HG03378 (cell line): ENCODE data around the gene EIF6.
A peak's percentile ranks its signal among the peaks of the same experiment; 100 is the strongest.

Source experiments
- ATAC-seq: cut with Tn5 transposase; IDR thresholded peaks from one replicate; pipeline ENCODE4 v1.9.1; 2021; ENCODE audit warnings: mild to moderate bottlenecking, moderate library complexity; ENCODE audit not compliant: unreplicated experiment

Gene EIF6

DNA sequence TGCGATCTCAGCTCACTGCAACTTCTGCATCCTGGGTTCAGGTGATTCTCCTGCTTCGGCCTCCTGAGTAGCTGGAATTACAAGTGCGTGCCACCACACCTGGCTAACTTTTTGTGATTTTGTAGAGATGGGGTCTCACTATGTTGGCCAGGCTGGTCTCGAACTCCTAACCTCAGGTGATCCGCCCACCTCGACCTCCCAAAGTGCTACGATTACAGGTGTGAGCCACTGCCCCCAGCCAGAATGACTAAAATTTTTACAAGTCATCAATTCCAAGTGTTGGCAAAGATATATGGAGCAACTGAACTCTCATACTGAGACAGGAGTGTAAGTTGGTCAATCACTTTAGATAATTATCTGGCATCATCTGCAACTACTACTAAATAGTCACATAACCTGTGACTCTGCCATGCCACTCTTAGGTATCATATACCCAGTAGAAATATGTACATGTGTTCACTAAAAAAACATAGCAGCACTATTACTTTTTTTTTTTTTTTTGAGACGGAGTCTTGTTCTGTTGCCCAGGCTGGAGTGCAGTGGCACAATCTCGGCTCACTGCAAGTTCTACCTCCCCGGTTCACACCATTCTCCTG, 3.0 kb downstream of the EIF6 start:
- no peak for ATAC-seq

DNA sequence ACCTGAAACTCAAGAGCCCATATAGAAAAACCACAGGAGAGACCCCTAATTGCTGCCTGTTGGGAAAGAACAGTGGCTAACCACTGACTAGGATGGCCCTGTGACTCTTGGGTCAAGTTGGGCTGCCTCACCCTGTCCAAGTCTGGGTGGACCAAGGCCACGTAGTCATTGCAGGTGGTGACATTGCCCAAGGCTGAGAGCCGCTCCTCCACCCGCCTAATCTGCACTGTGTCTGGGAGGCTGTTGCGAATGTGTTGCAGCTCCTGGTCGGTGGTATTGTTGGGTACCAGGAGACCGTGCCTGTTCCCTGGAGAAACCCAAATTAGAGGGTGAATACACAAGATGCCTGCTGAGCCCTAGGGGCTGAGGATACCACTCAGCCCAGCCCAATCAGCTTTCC, 4.0 kb downstream of the EIF6 start:
- ATAC-seq = no peak

DNA sequence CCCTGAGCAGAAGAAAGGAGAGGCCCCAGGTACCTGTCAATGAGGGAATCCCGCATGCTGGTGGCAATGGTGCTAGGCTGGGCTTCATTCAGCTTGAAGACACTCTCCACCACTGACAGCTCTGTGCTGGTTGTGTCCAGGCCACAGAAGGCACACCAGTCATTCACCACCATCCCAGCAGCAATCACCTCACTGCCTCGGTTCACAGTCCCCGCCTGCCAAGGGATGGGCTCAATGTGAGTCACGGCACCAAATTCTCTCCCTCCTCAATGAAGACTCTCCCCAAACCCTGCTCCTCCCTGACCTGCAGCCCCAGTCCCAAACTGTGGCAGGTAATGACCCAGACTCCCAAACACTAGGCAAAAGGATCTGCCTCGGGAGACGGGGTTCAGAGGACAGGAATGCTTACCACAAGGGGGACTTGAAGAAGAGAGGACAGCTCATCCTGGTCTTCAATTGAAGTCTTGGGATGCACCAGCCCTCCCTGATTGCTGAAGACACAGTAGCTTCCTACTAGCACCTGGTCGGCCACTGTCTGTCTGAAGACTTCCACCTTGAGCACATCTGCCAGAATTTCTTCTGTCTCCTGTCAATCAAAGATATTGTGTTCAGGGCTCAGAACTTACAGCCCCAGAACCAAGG, 4.9 kb downstream of the EIF6 start:
- no peak for ATAC-seq

DNA sequence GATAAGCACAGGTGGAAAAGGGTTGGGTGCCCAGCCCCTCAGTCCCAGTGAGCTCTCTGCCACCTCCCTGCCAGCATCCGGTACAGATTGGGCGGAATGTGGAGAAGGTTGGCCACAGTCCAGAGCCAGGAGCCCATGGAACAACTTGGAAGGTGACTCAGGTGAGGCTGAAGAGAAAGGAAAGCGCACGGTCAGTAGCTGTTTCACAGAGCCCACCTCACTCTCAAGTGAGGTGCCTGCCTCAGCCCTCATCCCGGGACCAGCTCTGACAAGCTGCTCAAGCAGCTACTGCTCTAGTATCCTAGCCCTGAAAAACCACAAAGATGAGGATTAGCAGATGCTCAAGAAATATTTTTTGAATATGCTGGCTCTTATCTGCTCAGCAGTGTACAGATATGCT, 5.5 kb downstream of the EIF6 start:
- no peak for ATAC-seq

DNA sequence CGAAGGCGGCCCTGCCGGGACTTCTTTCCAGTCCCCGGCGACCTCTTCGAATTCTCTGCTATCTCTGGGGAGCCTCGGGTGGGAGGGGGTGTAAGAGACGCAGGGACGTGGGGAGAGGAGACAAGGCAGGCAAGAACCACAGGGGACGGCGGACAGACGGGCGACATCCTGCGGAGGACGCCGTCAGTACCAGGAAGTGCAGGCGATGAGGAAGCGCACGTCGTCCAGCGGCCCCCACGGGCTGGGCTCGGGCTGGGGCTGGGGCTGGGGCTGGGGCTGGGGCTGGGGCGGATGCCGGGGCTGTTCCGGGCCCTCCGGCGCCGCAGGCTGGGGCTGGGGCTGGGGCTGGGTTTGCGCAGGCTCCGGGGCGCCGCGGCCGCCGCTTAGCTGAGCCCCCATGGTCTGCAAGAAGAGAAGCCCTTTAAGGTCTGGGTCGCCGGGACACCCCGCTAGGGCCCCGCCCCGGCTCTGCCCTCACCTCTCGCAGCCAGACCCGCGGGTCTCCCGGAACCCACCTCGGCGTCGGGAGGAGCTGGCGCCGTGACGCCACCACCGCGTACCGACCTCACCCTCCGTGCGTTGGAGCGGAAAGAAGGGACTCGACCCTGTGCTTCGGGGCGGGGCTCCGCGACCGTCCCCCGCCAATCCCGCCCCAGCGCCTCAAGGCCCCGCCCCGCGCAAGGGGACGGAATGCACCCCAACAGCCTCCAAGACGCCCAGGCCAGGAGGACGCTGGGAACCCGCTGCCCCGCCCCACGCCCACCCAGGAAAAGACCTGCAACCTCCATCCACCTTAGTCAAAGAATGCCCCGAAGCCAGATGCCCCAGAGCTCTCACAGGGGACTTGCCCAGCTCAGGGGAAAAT, 6.8 kb downstream of the EIF6 start, which contains the start of gene MMP24OS:
MMP24OS (minus strand) TSS at position 592 of the 865 bp plus-strand sequence; CDS start at position 399, 193 bp downstream.
- ATAC-seq = peak; percentile 55

DNA sequence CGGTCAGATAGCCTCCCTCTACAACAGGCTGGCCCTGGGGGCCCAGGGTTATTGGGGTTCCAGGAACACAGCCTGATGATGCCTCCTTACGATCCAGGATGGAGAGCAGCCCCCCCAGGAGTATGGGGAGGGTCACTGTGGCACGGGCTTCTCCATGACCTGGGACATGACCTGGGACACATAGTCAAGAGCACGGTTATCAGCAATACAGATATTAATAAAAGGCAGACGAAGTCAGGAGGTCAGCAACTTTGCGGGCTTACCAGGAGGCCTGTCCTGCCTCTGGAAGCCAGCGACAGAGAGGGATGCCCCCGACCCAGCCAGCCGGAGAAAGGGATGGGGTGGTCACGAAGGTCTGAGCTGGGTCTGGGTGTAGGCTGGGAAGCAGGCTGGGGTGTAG, 7.4 kb downstream of the EIF6 start:
- no peak for ATAC-seq

DNA sequence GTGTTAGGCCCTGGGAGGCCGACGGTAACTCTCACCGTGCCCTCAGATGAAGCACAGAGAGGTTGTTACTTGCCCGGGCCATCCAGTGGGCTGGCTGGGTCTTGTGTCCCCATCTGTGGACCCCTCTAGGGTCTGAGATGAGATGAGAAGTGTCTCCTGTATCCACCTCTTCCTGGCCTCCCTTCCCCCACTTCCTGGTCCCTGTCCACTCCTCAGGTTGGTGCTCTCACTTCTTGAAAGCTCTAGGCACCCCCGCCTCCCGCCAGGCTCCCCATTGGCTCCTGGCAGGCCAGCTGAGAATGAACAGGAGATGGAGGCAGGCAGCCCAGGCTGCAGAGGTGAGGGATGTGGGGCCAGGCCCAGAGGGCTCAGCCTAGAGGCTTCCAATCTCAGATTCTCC, 8.2 kb downstream of the EIF6 start:
- no peak for ATAC-seq

DNA sequence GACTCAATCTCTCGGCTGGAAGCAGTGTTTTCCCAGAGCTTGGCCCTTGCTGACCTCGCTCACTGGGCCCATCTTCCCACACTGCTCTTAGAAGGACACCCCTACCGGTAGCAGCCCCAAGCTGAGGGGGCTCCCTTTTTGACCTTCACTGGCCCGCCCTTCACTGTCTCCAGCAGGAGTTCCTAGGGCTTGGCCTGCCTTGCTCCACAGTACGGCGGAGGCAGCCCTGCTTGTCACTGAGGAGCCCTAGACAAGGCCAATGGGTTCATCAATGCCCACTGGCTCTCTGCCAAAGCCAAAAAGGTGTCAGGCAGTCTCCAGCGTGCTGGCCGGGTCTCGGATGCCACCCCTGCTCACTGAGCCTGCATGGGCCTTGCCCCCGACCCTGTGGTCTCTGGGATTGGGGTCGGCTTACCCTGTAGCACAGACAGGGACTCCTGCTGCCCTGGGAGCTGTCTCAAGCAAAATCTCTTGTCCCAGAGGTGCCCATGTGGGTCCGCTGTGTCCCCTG, 8.8 kb downstream of the EIF6 start:
- no peak for ATAC-seq

DNA sequence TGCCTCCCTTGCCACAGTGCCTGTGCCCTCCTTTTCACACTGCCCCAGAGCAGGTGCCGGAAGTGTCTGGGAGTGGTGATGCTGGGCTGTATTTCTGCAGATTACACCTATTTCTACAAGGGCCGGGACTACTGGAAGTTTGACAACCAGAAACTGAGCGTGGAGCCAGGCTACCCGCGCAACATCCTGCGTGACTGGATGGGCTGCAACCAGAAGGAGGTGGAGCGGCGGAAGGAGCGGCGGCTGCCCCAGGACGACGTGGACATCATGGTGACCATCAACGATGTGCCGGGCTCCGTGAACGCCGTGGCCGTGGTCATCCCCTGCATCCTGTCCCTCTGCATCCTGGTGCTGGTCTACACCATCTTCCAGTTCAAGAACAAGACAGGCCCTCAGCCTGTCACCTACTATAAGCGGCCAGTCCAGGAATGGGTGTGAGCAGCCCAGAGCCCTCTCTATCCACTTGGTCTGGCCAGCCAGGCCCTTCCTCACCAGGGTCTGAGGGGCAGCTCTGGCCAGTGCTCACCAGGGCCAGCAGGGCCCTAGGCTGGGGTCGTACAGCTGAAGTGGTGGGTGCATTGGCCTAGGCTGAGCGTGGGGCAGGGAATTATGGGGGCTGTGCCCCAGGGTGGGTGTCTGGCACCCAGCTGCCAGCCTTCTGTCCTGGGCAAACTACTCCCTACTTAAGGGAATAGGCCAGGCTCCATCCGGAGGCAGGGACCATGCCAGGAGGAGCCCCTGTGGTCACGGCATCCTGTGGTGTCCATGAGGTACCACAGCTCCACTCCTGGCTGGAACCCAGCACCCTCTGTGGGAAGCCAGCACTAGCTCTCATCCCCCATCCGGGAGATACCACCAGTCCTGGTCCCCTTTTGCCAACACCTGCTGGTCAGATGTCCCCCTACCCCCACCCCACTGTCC, 10.1 kb downstream of the EIF6 start:
- ATAC-seq = no peak

DNA sequence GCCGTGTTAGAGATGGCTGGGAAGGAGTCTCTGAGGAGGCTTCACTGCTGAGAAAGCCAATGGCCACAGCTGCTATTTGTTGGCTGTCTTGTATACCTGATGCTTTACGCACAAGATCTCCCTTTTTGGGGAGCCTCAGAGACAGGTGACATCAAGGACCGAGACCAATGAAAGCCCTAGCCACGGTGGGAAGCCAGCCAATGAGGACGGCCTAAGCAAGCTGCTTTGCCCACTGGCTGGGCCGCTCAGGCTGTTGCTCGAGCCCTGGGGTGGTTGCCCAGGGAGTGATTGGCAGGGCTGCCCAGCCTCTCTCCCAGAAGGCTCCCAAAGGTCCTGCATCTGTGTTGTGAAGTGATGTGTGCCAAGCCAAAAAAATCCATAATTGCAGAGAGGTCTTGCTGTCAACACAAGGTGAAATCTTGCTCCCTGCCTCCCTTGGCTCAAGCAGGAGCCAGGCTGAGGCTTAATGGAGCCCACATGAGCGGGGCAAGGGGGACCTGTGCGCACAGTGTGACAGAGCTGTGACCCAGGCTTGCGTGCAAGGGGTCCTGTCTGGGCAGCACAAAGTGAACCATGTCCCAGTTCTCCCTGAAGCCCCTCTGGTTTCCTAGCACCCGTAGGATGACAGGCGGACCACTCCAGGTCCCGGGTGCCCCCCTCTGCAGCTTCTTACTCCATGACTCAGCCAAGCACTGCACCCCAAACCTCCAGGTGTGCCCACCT, 11.0 kb downstream of the EIF6 start:
- no peak for ATAC-seq

DNA sequence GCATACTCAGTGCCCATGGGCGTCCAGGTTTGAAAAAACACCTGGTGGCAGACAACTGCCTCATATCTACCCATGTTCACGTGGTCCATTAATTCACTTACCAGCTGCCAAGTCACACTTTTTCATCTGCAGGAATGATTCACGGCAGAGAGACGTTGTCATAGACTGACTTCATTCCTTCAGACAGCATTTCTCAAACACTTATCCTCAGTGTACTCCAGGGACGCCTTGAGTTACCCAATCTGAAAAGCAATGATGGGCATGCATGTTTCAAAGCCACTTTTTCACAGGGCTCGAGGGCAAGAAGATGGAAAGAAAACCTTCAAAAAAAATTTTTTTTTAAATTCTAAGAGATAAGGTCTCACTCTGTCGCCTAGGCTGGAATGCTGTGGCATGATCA, 12.7 kb downstream of the EIF6 start:
- ATAC-seq = no peak

DNA sequence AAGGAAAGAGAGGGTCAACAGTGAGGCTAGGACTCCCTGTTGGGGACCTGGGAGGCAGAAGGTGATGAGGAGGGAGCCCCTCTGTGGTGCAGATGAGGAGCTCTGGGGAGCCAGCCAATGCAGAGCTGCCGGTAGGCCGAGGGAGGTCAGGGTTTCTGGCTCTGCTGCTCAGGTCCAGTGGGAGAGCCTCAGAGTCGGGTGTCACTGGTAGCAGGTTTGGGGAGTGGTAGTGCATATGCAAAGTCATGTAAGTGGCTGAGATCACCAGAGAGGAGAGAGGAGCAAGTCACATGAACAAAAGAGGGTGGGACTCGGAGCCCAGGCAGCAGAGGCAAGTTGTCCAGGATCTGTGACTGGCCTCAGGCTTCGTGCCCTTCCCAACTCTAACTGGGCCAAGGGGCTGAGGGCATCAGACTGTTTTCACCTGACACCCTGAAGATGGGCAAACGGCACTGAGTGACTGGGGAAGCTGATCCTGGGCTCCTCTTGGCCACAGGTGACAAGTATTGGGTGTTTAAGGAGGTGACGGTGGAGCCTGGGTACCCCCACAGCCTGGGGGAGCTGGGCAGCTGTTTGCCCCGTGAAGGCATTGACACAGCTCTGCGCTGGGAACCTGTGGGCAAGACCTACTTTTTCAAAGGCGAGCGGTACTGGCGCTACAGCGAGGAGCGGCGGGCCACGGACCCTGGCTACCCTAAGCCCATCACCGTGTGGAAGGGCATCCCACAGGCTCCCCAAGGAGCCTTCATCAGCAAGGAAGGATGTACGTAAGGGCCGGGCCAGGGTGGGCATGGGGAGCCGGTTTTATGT, 13.3 kb downstream of the EIF6 start:
- ATAC-seq = no peak

DNA sequence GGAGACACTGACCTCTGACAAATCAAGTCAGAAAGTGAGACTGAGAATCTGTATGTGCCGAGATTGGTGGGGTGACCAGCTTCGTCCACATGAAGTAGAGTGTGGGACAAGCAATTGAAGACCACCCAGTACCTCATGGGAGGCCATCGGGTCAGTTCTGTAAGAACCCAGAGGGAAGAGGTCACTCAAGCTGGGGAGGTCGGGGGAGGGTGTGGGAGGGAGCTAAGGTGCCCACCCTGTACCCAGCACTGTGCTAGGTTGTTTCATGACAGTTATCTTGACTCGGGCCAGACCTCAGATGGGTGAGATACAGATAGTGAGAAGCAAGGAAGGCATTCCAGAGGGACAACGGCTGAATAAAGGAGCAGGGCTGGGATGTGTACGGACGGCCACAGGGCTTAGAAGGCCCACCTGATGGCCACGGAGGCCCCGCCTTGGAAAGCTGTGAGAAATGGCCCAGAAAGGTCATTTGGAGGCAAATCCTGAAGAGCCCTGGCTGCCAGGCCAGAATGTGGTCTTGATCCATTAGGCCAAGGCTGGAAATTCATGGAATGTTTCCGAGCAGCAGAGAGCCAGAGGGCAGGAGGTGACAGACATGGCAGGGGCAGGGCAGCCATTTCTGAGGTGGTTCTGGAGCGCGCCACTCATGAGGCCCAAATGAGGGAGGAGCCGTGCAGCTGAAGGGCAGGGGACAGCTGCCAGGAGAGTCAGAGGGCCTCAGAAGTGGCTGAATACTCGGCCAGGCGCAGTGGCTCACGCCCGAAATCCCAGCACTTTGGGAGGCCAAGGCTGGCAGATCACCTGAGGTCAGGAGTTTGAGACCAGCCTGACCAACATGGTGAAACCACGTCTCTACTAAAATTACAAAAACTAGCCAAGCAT, 14.3 kb downstream of the EIF6 start:
- no peak for ATAC-seq

DNA sequence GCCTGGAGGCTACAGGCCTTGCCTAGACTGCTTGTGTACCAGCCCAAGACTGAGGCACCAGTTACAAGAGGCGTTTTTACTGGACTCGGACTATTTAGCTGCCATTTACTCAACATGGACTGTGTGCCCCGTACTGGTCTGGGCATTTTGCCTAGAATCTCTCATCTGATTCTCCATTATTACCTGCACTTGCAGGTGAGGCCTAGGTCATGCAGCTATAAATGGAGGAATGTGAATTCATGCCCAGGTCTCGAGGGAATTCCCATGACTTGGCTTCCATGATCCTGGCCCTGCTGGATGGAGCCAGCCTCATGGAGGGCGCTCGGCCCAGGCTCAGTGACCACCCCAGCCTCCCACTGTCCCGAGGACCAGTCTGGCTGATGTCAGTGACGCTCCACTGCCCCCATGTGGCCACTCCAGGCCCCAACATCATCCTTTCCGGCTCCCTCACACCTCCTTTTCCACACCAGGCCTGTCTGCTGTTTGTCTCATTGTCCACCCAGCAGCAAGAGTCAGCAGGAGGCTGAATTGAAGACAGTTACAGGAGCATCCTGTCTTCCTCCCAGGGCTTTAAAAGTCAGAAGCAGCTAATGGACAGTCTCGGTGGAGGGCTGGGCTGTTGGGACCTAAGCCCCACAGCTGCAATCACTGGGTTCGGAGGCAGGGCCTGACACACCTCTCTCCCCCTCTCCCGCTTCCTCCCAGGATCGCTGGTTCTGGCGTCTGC, 15.4 kb downstream of the EIF6 start:
- ATAC-seq = no peak

DNA sequence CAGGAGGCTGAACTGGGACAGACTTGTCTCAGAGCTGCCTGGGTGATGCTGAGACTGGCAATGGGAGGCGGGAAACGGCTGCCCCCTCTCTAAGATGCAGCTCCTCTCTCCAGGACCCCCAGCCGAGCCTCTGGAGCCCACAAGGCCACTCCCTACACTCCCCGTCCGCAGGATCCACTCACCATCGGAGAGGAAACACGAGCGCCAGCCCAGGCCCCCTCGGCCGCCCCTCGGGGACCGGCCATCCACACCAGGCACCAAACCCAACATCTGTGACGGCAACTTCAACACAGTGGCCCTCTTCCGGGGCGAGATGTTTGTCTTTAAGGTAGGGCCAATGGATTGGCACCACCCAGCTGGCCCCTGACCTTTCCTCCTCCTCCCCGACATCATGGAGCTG, 17.5 kb downstream of the EIF6 start:
- ATAC-seq = no peak

DNA sequence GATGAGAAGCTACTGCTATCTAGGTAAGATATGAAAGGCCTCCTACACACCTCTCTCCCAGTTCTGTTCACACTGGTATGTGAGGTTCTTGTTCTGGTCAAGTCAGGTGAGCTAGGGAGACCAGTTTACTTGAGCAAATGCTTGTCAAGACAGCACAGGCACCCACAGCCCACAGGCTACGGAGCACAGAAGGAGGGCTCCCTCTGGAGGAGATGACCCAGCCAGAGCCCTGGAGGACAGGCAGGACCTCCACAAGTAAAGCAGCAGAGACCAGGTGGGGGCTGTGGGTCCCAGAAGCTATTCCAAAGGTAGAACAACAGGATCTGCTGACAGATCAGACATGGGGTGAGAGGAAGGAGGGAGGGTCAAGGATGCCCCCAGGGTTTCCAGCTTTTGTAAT, 19.8 kb downstream of the EIF6 start:
- no peak for ATAC-seq

DNA sequence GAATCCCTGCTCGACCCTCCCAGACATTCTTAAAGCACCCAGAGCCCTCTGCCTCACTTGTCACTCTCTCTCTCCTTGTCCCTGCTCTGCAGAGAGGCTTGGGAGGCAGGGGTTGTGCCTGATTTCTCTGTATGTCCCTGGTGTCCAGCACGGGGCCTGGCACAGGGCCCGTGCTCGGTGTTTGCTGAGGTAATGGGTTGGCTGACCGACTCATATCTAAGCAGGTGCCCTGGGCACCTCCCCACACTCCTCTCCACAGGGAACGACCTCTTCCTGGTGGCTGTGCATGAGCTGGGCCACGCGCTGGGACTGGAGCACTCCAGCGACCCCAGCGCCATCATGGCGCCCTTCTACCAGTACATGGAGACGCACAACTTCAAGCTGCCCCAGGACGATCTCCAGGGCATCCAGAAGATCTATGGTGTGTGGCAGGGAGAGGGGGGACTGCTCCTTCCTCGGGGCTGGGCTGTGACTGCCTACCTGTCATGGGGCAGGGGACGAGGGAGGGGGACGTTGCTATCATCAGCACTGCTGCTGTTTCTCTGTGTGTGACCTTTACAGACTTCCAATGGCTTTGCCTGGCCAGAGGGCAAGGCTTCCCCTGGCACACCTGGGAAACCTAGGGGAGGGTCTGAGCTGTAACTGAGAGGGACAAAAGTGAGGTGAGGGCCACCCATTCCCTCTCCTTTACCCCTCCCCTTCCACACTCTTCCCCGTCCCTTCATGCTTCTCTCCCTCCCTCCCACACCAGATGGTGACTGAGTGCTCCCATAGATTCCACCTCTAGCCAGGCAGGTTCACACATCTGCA, 20.8 kb downstream of the EIF6 start:
- ATAC-seq = no peak
